Parathyroid adenoma (tissue), 2 donors: ENCODE measurements around the gene JAK1.
"Not testable (repeated sequence)": the region's sequence is repeated elsewhere in the genome, so short reads cannot be mapped to it uniquely, and the experiment has no call there.

Experiments
- H2AFZ ChIP-seq: fragments of 300-600 bp; sonication (generic); one replicate; pipeline ENCODE4 v1.7.0; 2017; ENCODE audit warnings: antibody characterized with exemption, mild to moderate bottlenecking
- H3K27ac ChIP-seq: fragments of 300-600 bp; sonication (generic); one replicate; pipeline ENCODE4 v1.7.0; 2017
- H3K27me3 ChIP-seq: fragments of 300-600 bp; sonication (generic); one replicate; pipeline ENCODE4 v1.7.0; 2017; ENCODE audit warnings: low read length; ENCODE audit not compliant: control insufficient read depth, insufficient read depth
- H3K36me3 ChIP-seq: fragments of 300-600 bp; sonication (generic); one replicate; pipeline ENCODE4 v1.7.0; 2017; ENCODE audit warnings: low read length; ENCODE audit not compliant: control insufficient read depth, insufficient read depth
- H3K4me1 ChIP-seq: fragments of 300-600 bp; sonication (generic); one replicate; pipeline ENCODE4 v1.7.0; 2017; ENCODE audit warnings: control low read depth
- H3K4me2 ChIP-seq: fragments of 300-600 bp; sonication (generic); one replicate; pipeline ENCODE4 v1.7.0; 2017; ENCODE audit warnings: low read length
- H3K4me3 ChIP-seq: fragments of 300-600 bp; sonication (generic); one replicate; pipeline ENCODE4 v1.7.0; 2017; ENCODE audit warnings: low read depth, low read length
- H3K79me2 ChIP-seq: fragments of 300-600 bp; sonication (generic); one replicate; pipeline ENCODE4 v1.7.0; 2017; ENCODE audit warnings: control low read depth
- H3K9ac ChIP-seq: fragments of 300-600 bp; sonication (generic); one replicate; pipeline ENCODE4 v1.7.0; 2017; ENCODE audit warnings: mild to moderate bottlenecking
- H3K9me3 ChIP-seq: fragments of 300-600 bp; sonication (generic); one replicate; pipeline ENCODE4 v1.7.0; 2017; ENCODE audit warnings: low read length; ENCODE audit not compliant: control insufficient read depth
- CTCF ChIP-seq: fragments of 300-600 bp; sonication (generic); IDR thresholded peaks from one replicate; pipeline ENCODE4 v1.7.0; 2017; ENCODE audit warnings: antibody characterized with exemption, mild to moderate bottlenecking
- donor health status: primary hyperparathyroidism.

The JAK1 gene

GRCh38 chr1:65001231-65001792, 35.0 kb upstream of the JAK1 start:
- no peaks in the 10 kb centered on the region for H3K36me3 ChIP-seq
- H3K9me3 ChIP-seq, result no peaks in the 10 kb centered on the region
- H2AFZ ChIP-seq, result no peak overlapping the region
- H3K27me3 ChIP-seq, result no peaks in the 10 kb centered on the region
- no peak overlapping the region for H3K27ac ChIP-seq
- H3K4me1 ChIP-seq, result no peaks in the 10 kb centered on the region
- no peak for TF ChIP-seq CTCF
- H3K9ac ChIP-seq, result no peak overlapping the region
- no peak overlapping the region for H3K4me2 ChIP-seq
- no peak overlapping the region for H3K4me3 ChIP-seq
- H3K79me2 ChIP-seq, result no peaks in the 10 kb centered on the region

GRCh38 chr1:64998425-64998948, 32.1 kb upstream of the JAK1 start:
- H3K9ac ChIP-seq, H2AFZ ChIP-seq, H3K27ac ChIP-seq, H3K4me1 ChIP-seq, H3K9me3 ChIP-seq, H3K4me3 ChIP-seq, H3K36me3 ChIP-seq, H3K4me2 ChIP-seq, H3K27me3 ChIP-seq, H3K79me2 ChIP-seq: not testable (repeated sequence)

GRCh38 chr1:64996541-64997257, 30.4 kb upstream of the JAK1 start:
- H3K9ac ChIP-seq, result no peak overlapping the region
- no peaks in the 10 kb centered on the region for H3K79me2 ChIP-seq
- no peak overlapping the region for H2AFZ ChIP-seq
- no peak overlapping the region for H3K27ac ChIP-seq
- no peaks in the 10 kb centered on the region for H3K4me1 ChIP-seq
- no peaks in the 10 kb centered on the region for H3K9me3 ChIP-seq
- no peaks in the 10 kb centered on the region for H3K36me3 ChIP-seq
- H3K4me3 ChIP-seq, result no peak overlapping the region
- no peak for TF ChIP-seq CTCF
- H3K4me2 ChIP-seq, result no peak overlapping the region
- no peaks in the 10 kb centered on the region for H3K27me3 ChIP-seq

GRCh38 chr1:64995316-64995715, 29.0 kb upstream of the JAK1 start:
- Histone ChIP-seq H3K79me2 (no peaks in the 10 kb centered on the region), H3K4me1 (no peaks in the 10 kb centered on the region), H3K36me3 (no peaks in the 10 kb centered on the region), H3K9me3 (no peaks in the 10 kb centered on the region), H3K4me2 (no peak overlapping the region), H3K4me3 (no peak overlapping the region), H2AFZ (no peak overlapping the region), H3K27me3 (no peaks in the 10 kb centered on the region), H3K9ac (no peak overlapping the region), H3K27ac (no peak overlapping the region)
- no peak for TF ChIP-seq CTCF

GRCh38 chr1:64986903-64987871, 20.8 kb upstream of the JAK1 start:
- Histone ChIP-seq H3K27me3 (no peaks in the 10 kb centered on the region), H3K9me3 (no peaks in the 10 kb centered on the region), H2AFZ (no peak overlapping the region), H3K4me2 (no peak overlapping the region), H3K27ac (no peak overlapping the region), H3K4me3 (no peak overlapping the region), H3K36me3 (no peaks in the 10 kb centered on the region), H3K9ac (no peak overlapping the region), H3K79me2 (no peaks in the 10 kb centered on the region), H3K4me1 (no peaks in the 10 kb centered on the region)
- no peak for TF ChIP-seq CTCF
